GM12891 (cell line): Measurements from ENCODE around the gene FUZ.

Experiments
- POLR2A ChIP-seq: IDR thresholded peaks from 2 replicates; pipeline ENCODE4 v1.6.1; 2011; ENCODE audit warnings: low read depth, low read length, control low read depth
- POLR2AphosphoS5 ChIP-seq: IDR thresholded peaks from 2 replicates; pipeline ENCODE4 v1.6.1; 2011; ENCODE audit warnings: low read depth, low read length, control low read depth
- TAF1 ChIP-seq: IDR thresholded peaks from 2 replicates; pipeline ENCODE4 v1.6.1; 2011; ENCODE audit warnings: low read depth, low read length, control low read depth

DNA sequence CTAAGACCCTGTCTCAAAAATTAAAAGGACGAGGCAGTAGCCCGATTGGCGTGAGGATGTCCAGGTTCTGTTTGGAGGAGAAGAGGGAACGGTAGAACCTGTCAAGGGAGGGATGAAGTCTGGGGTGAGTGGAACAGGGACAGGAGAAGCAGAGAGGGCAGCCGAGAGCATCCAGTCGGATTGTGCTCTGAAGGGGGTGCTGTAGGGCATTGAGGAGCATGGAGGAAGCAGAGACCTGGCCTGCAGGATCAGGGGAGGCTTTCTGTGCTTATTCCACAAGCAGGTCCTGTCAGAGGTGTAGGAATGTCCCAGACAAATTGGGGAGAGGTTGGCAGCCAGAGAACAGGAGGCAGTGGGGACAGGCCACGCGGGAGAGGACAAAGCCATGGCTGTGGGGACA lies 32.2 kb downstream of the FUZ start:
- TF ChIP-seq POLR2A (no peak), TAF1 (no peak), POLR2AphosphoS5 (no peak)
